Measurements from ENCODE around the gene MUS81. TPM values are rescaled to one million over a fixed set of nuclear protein-coding genes. Genes with fewer than 3 reads are reported as not detected.

MUS81 gene
- total RNA-seq, 2 experiments from 2014 or later, result 37.7 to 39.2 TPM

- Histone ChIP-seq H3K27me3 (ENCODE audit: control insufficient read depth in 1 of 2, insufficient read depth in 2 of 2, low read length in 2 of 2) (no peaks in the 10 kb centered on the region), H3K4me1 (ENCODE audit: insufficient read depth, low read length) (peaks cover 16% of the 10 kb centered on the region), H3K27ac (ENCODE audit: low read depth in 1 of 2, low read length in 2 of 2) (no peak overlapping the region), H3K36me3 (ENCODE audit: insufficient read depth, low read length) (no peaks in the 10 kb centered on the region), H3K9me3 (ENCODE audit: control insufficient read depth in 1 of 2, insufficient read depth in 1 of 2, low read length in 2 of 2) (no peaks in the 10 kb centered on the region), H3K4me3 (ENCODE audit: low read length) (no peak overlapping the region)
- H3K4me3 Mint-ChIP-seq, result no peak overlapping the region
- DNase-seq, result peak in 3 of 14 experiments; percentile 11 to 66 (median 37)
- ATAC-seq (ENCODE audit: poor library complexity), result no peak
- H3K36me3 Mint-ChIP-seq (ENCODE audit: low read depth), result no peaks in the 10 kb centered on the region
- ChIA-PET CTCF (interaction anchor here (1.0 to 4.5 kb wide), 2 partner anchors 35 to 37 kb away, joined by 3 to 39 read pairs; partner anchors contain the start of gene AP5B1), POLR2A (no interaction called here)
- no peaks in the 10 kb centered on the region for H3K27me3 Mint-ChIP-seq
- TF ChIP-seq CTCF (IDR thresholded peaks at IDR 0.05), result no peak
- peaks cover 11% of the 10 kb centered on the region for H3K4me1 Mint-ChIP-seq (ENCODE audit: low read depth)
- H3K27ac Mint-ChIP-seq, result no peak overlapping the region
- intact Hi-C loops (cut with DNase I, micrococcal nuclease), result no loop called here
- H3K9me3 Mint-ChIP-seq, result no peaks in the 10 kb centered on the region
These were observed 45.9 kb upstream of the MUS81 start for GRCh38 chr11:65814131-65814985.

GRCh38 chr11:65814986-65815565 lies 45.2 kb upstream of the MUS81 start:
- Histone ChIP-seq H3K27ac (ENCODE audit: low read depth in 1 of 2, low read length in 2 of 2) (no peak overlapping the region), H3K4me3 (ENCODE audit: low read length) (no peak overlapping the region), H3K4me1 (ENCODE audit: insufficient read depth, low read length) (peaks cover 16% of the 10 kb centered on the region), H3K9me3 (ENCODE audit: control insufficient read depth in 1 of 2, insufficient read depth in 1 of 2, low read length in 2 of 2) (no peaks in the 10 kb centered on the region), H3K27me3 (ENCODE audit: control insufficient read depth in 1 of 2, insufficient read depth in 2 of 2, low read length in 2 of 2) (no peaks in the 10 kb centered on the region), H3K36me3 (ENCODE audit: insufficient read depth, low read length) (no peaks in the 10 kb centered on the region)
- no peak for ATAC-seq (ENCODE audit: poor library complexity)
- ChIA-PET CTCF (interaction anchor here (4.5 kb wide), 1 partner anchor 35 kb away, joined by 39 read pairs; the partner anchor contains the start of gene AP5B1), POLR2A (no interaction called here)
- H3K27ac Mint-ChIP-seq, result no peak overlapping the region
- no peak overlapping the region for H3K4me3 Mint-ChIP-seq
- H3K36me3 Mint-ChIP-seq (ENCODE audit: low read depth), result no peaks in the 10 kb centered on the region
- intact Hi-C loops (cut with DNase I, micrococcal nuclease), result no loop called here
- no peak for DNase-seq
- H3K27me3 Mint-ChIP-seq, result no peaks in the 10 kb centered on the region
- H3K4me1 Mint-ChIP-seq (ENCODE audit: low read depth), result peaks cover 11% of the 10 kb centered on the region
- TF ChIP-seq CTCF (IDR thresholded peaks at IDR 0.05), result no peak
- H3K9me3 Mint-ChIP-seq, result no peaks in the 10 kb centered on the region

GRCh38 chr11:65816696-65817095 lies 43.5 kb upstream of the MUS81 start:
- no peaks in the 10 kb centered on the region for H3K27me3 ChIP-seq (ENCODE audit: control insufficient read depth in 1 of 2, insufficient read depth in 2 of 2, low read length in 2 of 2)
- Mint-ChIP-seq H3K4me3 (peak overlapping the region; percentile 76), H3K4me1 (ENCODE audit: low read depth) (peaks cover 11% of the 10 kb centered on the region), H3K9me3 (no peaks in the 10 kb centered on the region), H3K27me3 (no peaks in the 10 kb centered on the region), H3K36me3 (ENCODE audit: low read depth) (no peaks in the 10 kb centered on the region), H3K27ac (no peak overlapping the region)
- intact Hi-C loops (cut with DNase I, micrococcal nuclease), result loop anchor here in 1 of 2 experiments (1.0 kb wide), 1 partner anchor 105 kb away; no protein-coding TSS in a partner anchor
- no peaks in the 10 kb centered on the region for H3K36me3 ChIP-seq (ENCODE audit: insufficient read depth, low read length)
- H3K27ac ChIP-seq (ENCODE audit: low read depth in 1 of 2, low read length in 2 of 2), result no peak overlapping the region
- POLR2A ChIA-PET, result interaction anchor here (0.6 to 2.9 kb wide), 4 partner anchors 13 to 105 kb away, joined by 3 to 18 read pairs (median 8); partner anchors contain the start of genes AP5B1 and KAT5
- H3K4me3 ChIP-seq (ENCODE audit: low read length), result no peak overlapping the region
- peaks cover 16% of the 10 kb centered on the region for H3K4me1 ChIP-seq (ENCODE audit: insufficient read depth, low read length)
- no peaks in the 10 kb centered on the region for H3K9me3 ChIP-seq (ENCODE audit: control insufficient read depth in 1 of 2, insufficient read depth in 1 of 2, low read length in 2 of 2)
- no peak for DNase-seq
- CTCF ChIA-PET, result interaction anchor here (1.2 to 4.5 kb wide), 4 partner anchors 11 to 105 kb away, joined by 4 to 39 read pairs (median 18); partner anchors contain the start of genes AP5B1 and KAT5
- no peak for TF ChIP-seq CTCF (IDR thresholded peaks at IDR 0.05)
- ATAC-seq (ENCODE audit: poor library complexity), result no peak
